Trophoblast cell (in vitro differentiated cells and primary cell): ENCODE results near the gene MYO1A.

Experiments used
- DNase-seq, 2 donors: peaks; one replicate each; pipeline ENCODE4 v3.0.0-alpha.2; 2016
- H2AFZ ChIP-seq: 2 replicates; pipeline ENCODE4 v1.6.1; 2013; ENCODE audit warnings: low read length, moderate library complexity, mild to moderate bottlenecking; ENCODE audit not compliant: insufficient read depth, poor library complexity
- H2AK5ac ChIP-seq: 2 replicates; pipeline ENCODE4 v1.6.1; 2013; ENCODE audit warnings: mild to moderate bottlenecking, low read length
- H2BK120ac ChIP-seq: 2 replicates; pipeline ENCODE4 v1.6.1; 2013; ENCODE audit warnings: low read length, mild to moderate bottlenecking, moderate library complexity; ENCODE audit not compliant: insufficient read depth, poor library complexity
- H2BK12ac ChIP-seq: 2 replicates; pipeline ENCODE4 v1.6.1; 2013; ENCODE audit warnings: mild to moderate bottlenecking, low read length, moderate library complexity
- H2BK5ac ChIP-seq: 2 replicates; pipeline ENCODE4 v1.6.1; 2013; ENCODE audit warnings: low read length, low read depth, moderate library complexity, mild to moderate bottlenecking; ENCODE audit not compliant: poor library complexity
- H3K14ac ChIP-seq: 2 replicates; pipeline ENCODE4 v1.6.1; 2013; ENCODE audit warnings: mild to moderate bottlenecking, low read length
- H3K18ac ChIP-seq: 2 replicates; pipeline ENCODE4 v1.6.1; 2013; ENCODE audit warnings: mild to moderate bottlenecking, low read length
- H3K23ac ChIP-seq: 2 replicates; pipeline ENCODE4 v1.6.1; 2013; ENCODE audit warnings: low read length
- H3K27ac ChIP-seq: 2 replicates; pipeline ENCODE4 v1.5.1; 2013; ENCODE audit warnings: low read depth, mild to moderate bottlenecking, inconsistent platforms, low read length, moderate library complexity
- H3K27me3 ChIP-seq: 2 replicates; pipeline ENCODE4 v1.6.1; 2013; ENCODE audit warnings: inconsistent platforms, mild to moderate bottlenecking, low read length, moderate library complexity; ENCODE audit not compliant: insufficient read depth
- H3K36me3 ChIP-seq, 2 experiments: 1 replicate in 1 of 2; 2 replicates in 1 of 2; pipeline ENCODE4 v1.6.1; 2013; ENCODE audit warnings: low read length in 2 of 2, mild to moderate bottlenecking in 2 of 2, moderate library complexity in 1 of 2; ENCODE audit not compliant: insufficient read depth in 2 of 2, control insufficient read depth in 1 of 2
- H3K4ac ChIP-seq: 2 replicates; pipeline ENCODE4 v1.6.1; 2013; ENCODE audit warnings: low read depth, mild to moderate bottlenecking, low read length, moderate library complexity
- H3K4me1 ChIP-seq, 2 experiments: 1 replicate in 1 of 2; 2 replicates in 1 of 2; pipeline ENCODE4 v1.6.1; 2013; ENCODE audit warnings: low read length in 2 of 2, mild to moderate bottlenecking in 2 of 2, moderate library complexity in 1 of 2; ENCODE audit not compliant: insufficient read depth in 2 of 2, control insufficient read depth in 1 of 2
- H3K4me2 ChIP-seq: 2 replicates; pipeline ENCODE4 v1.6.1; 2013; ENCODE audit warnings: inconsistent platforms, mild to moderate bottlenecking, low read length, moderate library complexity
- H3K4me3 ChIP-seq: 2 replicates; pipeline ENCODE4 v1.5.1; 2013; ENCODE audit warnings: mild to moderate bottlenecking, low read depth, low read length, inconsistent platforms
- H3K79me1 ChIP-seq: one replicate; pipeline ENCODE4 v1.6.1; 2013; ENCODE audit warnings: low read length
- H3K79me2 ChIP-seq: 2 replicates; pipeline ENCODE4 v1.6.1; 2013; ENCODE audit warnings: low read length, mild to moderate bottlenecking; ENCODE audit not compliant: control insufficient read depth, insufficient read depth, poor library complexity
- H3K9ac ChIP-seq: 2 replicates; pipeline ENCODE4 v1.6.1; 2013; ENCODE audit warnings: mild to moderate bottlenecking, low read length
- H3K9me3 ChIP-seq: 2 replicates; pipeline ENCODE4 v1.6.1; 2013; ENCODE audit warnings: low read depth, mild to moderate bottlenecking, control low read depth, inconsistent platforms, low read length; ENCODE audit not compliant: insufficient read depth
- H4K12ac ChIP-seq: 2 replicates; pipeline ENCODE4 v1.6.1; 2013; ENCODE audit warnings: low read depth, mild to moderate bottlenecking, low read length, moderate library complexity
- H4K8ac ChIP-seq: 2 replicates; pipeline ENCODE4 v1.6.1; 2013; ENCODE audit warnings: low read depth, mild to moderate bottlenecking, low read length, moderate library complexity
- H4K91ac ChIP-seq: one replicate; pipeline ENCODE4 v1.6.1; 2013; ENCODE audit warnings: low read depth, mild to moderate bottlenecking, low read length, moderate library complexity
- WGBS: extraction: QIAGEN DNeasy Blood & Tissue Kit; methylation state at CpG from one replicate; pipeline ENCODE4 v1.1.7; 2013; ENCODE audit warnings: missing lambda C conversion rate; ENCODE audit not compliant: insufficient read length, insufficient coverage; ENCODE audit errors: extremely low coverage; 5-methylcytosine and 5-hydroxymethylcytosine counted together

MYO1A gene

GRCh38 chr12:57008178-57008577 lies 41.8 kb downstream of the MYO1A start:
- no peak overlapping the region for H3K23ac ChIP-seq

DNA sequence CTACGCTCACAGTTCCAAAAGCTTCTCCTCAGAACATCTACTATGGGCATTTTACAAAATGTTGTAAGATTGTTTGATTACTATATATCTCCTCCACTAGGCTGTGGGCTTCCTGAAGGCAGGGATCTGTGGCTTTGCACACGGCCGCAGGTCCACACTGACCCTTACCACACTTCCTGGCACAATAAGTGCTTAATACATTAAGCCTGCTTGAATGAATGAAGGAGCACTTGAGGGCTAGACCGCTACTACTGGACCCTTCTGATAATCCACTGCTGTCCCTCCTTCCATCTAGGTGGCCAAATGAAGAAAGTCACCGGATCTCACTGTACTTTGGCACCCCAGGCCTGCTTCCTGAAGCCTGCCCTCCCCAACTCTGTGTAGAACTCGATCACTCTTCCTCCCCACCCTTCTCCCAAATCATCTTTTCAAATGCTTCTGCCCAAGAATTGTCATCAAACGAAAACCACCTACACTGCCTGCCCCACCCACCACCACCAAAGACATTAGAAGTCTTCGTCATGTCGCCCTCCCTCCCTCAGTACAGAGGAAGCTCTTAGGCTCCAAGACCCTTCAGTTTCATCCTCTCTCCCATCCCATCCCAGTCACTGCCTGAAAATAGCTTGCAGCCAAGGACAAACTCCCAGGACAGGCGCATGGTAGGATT lies 43.0 kb downstream of the MYO1A start:
- Histone ChIP-seq H4K91ac (no peak overlapping the region), H4K8ac (peak overlapping the region; percentile 6), H2BK120ac (no peak overlapping the region), H3K23ac (no peak overlapping the region), H4K12ac (no peak overlapping the region), H3K27me3 (no peaks in the 10 kb centered on the region), H3K4me1 (peaks cover 7 to 10% of the 10 kb centered on the region in 2 experiments), H3K4me3 (no peak overlapping the region), H3K27ac (no peak overlapping the region), H3K4me2 (peak overlapping the region; percentile 47), H3K79me1 (peaks cover 5% of the 10 kb centered on the region), H3K9me3 (no peaks in the 10 kb centered on the region), H2AK5ac (no peak overlapping the region), H3K79me2 (peaks cover 6% of the 10 kb centered on the region), H3K18ac (no peak overlapping the region), H3K36me3 (peaks cover 23 to 27% of the 10 kb centered on the region in 2 experiments), H3K4ac (no peak overlapping the region), H2AFZ (peak overlapping the region; percentile 59), H3K14ac (no peak overlapping the region), H2BK12ac (no peak overlapping the region), H3K9ac (no peak overlapping the region), H2BK5ac (no peak overlapping the region)
- WGBS = 100% methylated on average over 1 of the region's 10 CpGs
- DNase-seq = no peak

More at GRCh38 chr12:57008178-57008577, 41.8 kb downstream of the MYO1A start:
- Histone ChIP-seq H3K9me3 (no peaks in the 10 kb centered on the region), H3K4me3 (no peak overlapping the region), H2BK5ac (no peak overlapping the region), H3K4ac (no peak overlapping the region), H2BK12ac (no peak overlapping the region), H3K27me3 (no peaks in the 10 kb centered on the region), H3K4me1 (peaks cover 4 to 5% of the 10 kb centered on the region in 2 experiments), H2AK5ac (no peak overlapping the region), H3K14ac (no peak overlapping the region), H3K4me2 (no peak overlapping the region), H3K27ac (no peak overlapping the region), H4K12ac (no peak overlapping the region), H3K79me1 (peaks cover 5% of the 10 kb centered on the region), H3K79me2 (peaks cover 6% of the 10 kb centered on the region), H2BK120ac (no peak overlapping the region), H3K36me3 (peaks cover 15 to 16% of the 10 kb centered on the region in 2 experiments), H3K18ac (no peak overlapping the region), H4K91ac (no peak overlapping the region), H4K8ac (no peak overlapping the region), H3K9ac (no peak overlapping the region), H2AFZ (no peak overlapping the region)
- peak in 1 of 2 donors; percentile 81 for DNase-seq

DNA sequence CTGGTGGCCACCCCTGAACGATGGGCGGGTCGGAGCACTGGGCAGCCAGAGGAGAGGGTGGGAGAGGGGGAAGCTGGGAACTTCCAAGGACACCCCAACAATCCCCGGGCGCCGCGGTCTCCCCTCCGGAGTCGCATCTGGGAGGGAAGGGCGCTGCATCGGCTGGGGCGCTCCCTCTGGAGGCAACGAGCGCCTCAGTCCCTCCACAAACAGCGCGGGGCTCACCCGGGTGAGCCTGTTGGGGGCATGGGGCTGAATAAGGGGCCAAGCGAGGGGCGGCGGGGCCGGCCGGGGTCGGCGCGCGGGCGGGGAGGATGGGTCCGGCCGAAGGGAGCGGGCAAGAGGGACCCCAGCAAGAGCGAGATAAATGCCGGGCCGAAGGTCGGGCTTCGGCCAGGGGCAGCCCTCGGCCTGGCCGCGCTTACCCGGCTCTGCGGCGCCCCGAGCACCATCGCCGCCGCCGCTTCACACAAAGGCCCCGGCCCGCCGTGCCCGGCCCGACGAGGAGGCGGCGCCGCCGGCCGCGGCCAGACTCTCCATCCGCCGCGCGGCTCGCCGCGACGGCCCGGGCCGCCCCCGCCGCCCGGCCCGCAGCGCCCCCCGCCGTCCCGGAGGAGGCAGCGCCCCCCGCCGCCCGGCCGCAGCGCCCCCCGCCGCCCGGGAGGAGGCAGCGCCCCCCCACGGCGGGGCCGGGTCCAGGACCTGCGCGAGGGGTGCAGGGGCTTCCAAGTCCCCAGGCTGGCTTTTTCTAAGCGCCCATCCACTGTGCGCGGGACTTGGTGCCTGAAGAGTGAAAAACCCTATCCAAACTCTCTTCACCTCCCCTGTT lies 43.7 kb downstream of the MYO1A start, which contains the start of gene ZBTB39:
ZBTB39 (minus strand) TSS at position 567 of the 829 bp plus-strand sequence. CDS start 1,629 bp downstream, outside the sequence.
- peak within 1 kb of the TSS; percentile 89 for H3K14ac ChIP-seq
- peak within 1 kb of the TSS; percentile 72 for H3K4me2 ChIP-seq
- H4K91ac ChIP-seq = peak within 1 kb of the TSS; percentile 89
- H3K36me3 ChIP-seq = peaks cover 26 to 30% of the 10 kb centered on the region in 2 experiments
- peak within 1 kb of the TSS; percentile 95 for H3K4me3 ChIP-seq
- peak within 1 kb of the TSS; percentile 96 for H4K8ac ChIP-seq
- peak within 1 kb of the TSS; percentile 78 for H3K18ac ChIP-seq
- peak within 1 kb of the TSS; percentile 39 for H2AK5ac ChIP-seq
- H3K27ac ChIP-seq = no peak within 1 kb of the TSS
- no CpG with 5 or more reads among the region's 94 CpGs for WGBS
- H2BK120ac ChIP-seq = peak within 1 kb of the TSS; percentile 65
- H3K4ac ChIP-seq = peak within 1 kb of the TSS; percentile 90
- H3K23ac ChIP-seq = no peak within 1 kb of the TSS
- peaks cover 11 to 13% of the 10 kb centered on the region in 2 experiments for H3K4me1 ChIP-seq
- H3K79me1 ChIP-seq = peaks cover 5% of the 10 kb centered on the region
- peak within 1 kb of the TSS; percentile 96 for H2AFZ ChIP-seq
- peak within 1 kb of the TSS; percentile 81 for H4K12ac ChIP-seq
- H3K9ac ChIP-seq = peak within 1 kb of the TSS; percentile 96
- H2BK5ac ChIP-seq = no peak within 1 kb of the TSS
- H2BK12ac ChIP-seq = no peak within 1 kb of the TSS
- peaks cover 6% of the 10 kb centered on the region for H3K79me2 ChIP-seq
- no peaks in the 10 kb centered on the region for H3K9me3 ChIP-seq
- no peaks in the 10 kb centered on the region for H3K27me3 ChIP-seq
- DNase-seq = peak in 1 of 2 donors; percentile 56

DNA sequence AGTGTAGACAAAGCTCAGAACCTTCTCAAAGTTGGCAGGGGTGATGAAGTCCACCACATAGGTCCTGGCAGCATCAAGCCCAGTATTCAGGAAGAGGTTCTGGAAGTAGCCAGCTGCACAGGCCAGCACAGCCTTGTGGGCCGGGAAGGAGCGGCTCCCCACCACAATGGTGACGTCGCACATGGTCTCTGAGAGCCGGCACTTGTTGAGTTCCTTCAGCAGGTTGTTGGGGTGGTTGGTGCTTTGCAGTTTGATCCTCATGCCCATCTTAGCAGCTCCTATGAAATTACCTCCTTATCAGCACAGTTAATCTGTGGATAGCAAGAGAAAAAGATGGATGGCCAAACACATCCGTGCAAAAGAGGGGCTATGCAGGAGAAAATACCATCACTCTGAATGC lies 45.3 kb downstream of the MYO1A start:
- Histone ChIP-seq H4K8ac (no peak overlapping the region), H3K23ac (no peak overlapping the region), H3K4me2 (no peak overlapping the region), H2BK120ac (no peak overlapping the region), H2BK5ac (no peak overlapping the region), H3K9me3 (no peaks in the 10 kb centered on the region), H3K27me3 (no peaks in the 10 kb centered on the region), H3K27ac (no peak overlapping the region), H3K14ac (no peak overlapping the region), H3K79me1 (peaks cover 5% of the 10 kb centered on the region), H4K91ac (no peak overlapping the region), H4K12ac (no peak overlapping the region), H3K79me2 (peaks cover 6% of the 10 kb centered on the region), H3K9ac (no peak overlapping the region), H3K36me3 (peaks cover 29 to 37% of the 10 kb centered on the region in 2 experiments), H2AK5ac (no peak overlapping the region), H3K4me3 (no peak overlapping the region), H2AFZ (no peak overlapping the region), H2BK12ac (no peak overlapping the region), H3K4me1 (peaks cover 11 to 13% of the 10 kb centered on the region in 2 experiments), H3K4ac (peak overlapping the region; percentile 17), H3K18ac (no peak overlapping the region)
- no CpG with 5 or more reads among the region's 6 CpGs for WGBS
- DNase-seq = no peak
